Mesothelial cell of epicardium (in vitro differentiated cells): Measurements from ENCODE around the gene ZNF778. TPM values are rescaled to one million over a fixed set of nuclear protein-coding genes. Genes with fewer than 3 reads are reported as not detected.

ENCODE experiments used
- DNase-seq, 2 experiments: peaks; one replicate each; pipeline ENCODE4 v3.0.0; 2021; ENCODE audit warnings: low spot score in 2 of 2; ENCODE audit not compliant: unreplicated experiment in 2 of 2
- H3K27ac Mint-ChIP-seq: 2 replicates; pipeline ENCODE4 v1.8.0; 2021; ENCODE audit warnings: mixed read lengths
- H3K27me3 Mint-ChIP-seq: 2 replicates; pipeline ENCODE4 v1.8.0; 2021; ENCODE audit warnings: low read depth, mixed read lengths
- H3K36me3 Mint-ChIP-seq: 2 replicates; pipeline ENCODE4 v1.8.0; 2021; ENCODE audit warnings: mixed read lengths
- H3K4me1 Mint-ChIP-seq: 2 replicates; pipeline ENCODE4 v1.8.0; 2021; ENCODE audit warnings: mixed read lengths
- H3K4me3 Mint-ChIP-seq: 2 replicates; pipeline ENCODE4 v1.8.0; 2021; ENCODE audit warnings: mild to moderate bottlenecking, moderate library complexity, mixed read lengths
- H3K9me3 Mint-ChIP-seq: 2 replicates; pipeline ENCODE4 v1.8.0; 2021; ENCODE audit warnings: mixed read lengths
- CTCF ChIP-seq: fragments of 200-600 bp; sonication (generic); IDR thresholded peaks from one replicate; pipeline ENCODE4 v1.5.0; 2021; ENCODE audit warnings: antibody characterized with exemption; ENCODE audit not compliant: unreplicated experiment
- total RNA-seq: library from RNA; stranded (reverse); gene quantifications from 3 replicates; pipeline ENCODE4 v1.2.1, GENCODE V29; 2021

ZNF778 gene
- total RNA-seq, 1 donor from 2014 or later = 10.4 TPM

- no peak overlapping the region for H3K4me3 Mint-ChIP-seq
- H3K27ac Mint-ChIP-seq = no peak overlapping the region
- H3K9me3 Mint-ChIP-seq = no peaks in the 10 kb centered on the region
- no peak for TF ChIP-seq CTCF
- peaks cover 9% of the 10 kb centered on the region for H3K36me3 Mint-ChIP-seq
- no peaks in the 10 kb centered on the region for H3K27me3 Mint-ChIP-seq
- DNase-seq = no peak
- H3K4me1 Mint-ChIP-seq = no peaks in the 10 kb centered on the region
Observed at GRCh38 chr16:89281189-89281577, 63.7 kb downstream of the ZNF778 start.

DNA sequence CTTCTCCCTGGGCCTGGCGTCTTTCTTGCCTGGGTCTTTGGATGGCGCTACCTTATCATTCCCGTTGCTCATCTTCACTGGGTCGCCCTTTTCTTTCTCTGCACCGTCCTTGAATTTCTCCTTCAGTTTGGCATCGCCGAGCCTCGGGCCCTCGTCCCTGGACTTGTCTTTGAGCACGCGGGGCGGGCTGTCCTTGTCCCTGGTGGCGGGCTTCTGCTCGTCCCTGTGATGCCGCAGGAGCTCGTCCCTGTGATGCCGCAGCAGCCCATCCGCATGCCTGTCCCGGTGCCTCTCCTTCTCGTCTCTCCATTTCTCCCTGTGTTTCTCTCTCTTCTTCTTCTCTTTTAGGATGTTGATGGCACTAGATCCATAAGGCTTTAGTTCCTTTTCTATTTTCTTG, 64.3 kb downstream of the ZNF778 start:
- Mint-ChIP-seq H3K4me1 (no peaks in the 10 kb centered on the region), H3K9me3 (no peaks in the 10 kb centered on the region), H3K27ac (no peak overlapping the region), H3K36me3 (peaks cover 9% of the 10 kb centered on the region), H3K27me3 (no peaks in the 10 kb centered on the region), H3K4me3 (no peak overlapping the region)
- TF ChIP-seq CTCF = no peak
- DNase-seq = no peak

DNA sequence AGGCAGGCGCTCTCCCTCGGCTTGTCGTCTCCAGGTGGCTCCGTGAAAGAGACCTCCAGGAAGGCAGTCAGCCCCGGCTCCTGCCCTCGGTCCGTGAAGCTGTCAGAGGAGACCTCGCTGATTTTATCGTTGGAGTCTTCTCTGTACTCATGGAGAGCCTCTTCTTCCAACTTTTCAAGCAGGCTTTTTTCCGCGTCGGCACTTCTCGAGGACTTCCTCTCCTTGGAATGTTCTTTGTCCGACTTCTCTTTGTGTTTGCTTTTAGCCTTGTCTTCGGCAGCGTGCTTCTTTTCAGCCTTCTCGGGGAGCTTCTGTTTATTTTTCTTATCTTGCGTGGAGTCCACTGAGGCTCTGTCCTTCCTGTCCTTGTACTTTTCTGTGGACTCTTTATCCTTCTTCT, 65.0 kb downstream of the ZNF778 start:
- Mint-ChIP-seq H3K4me3 (no peak overlapping the region), H3K9me3 (no peaks in the 10 kb centered on the region), H3K27me3 (no peaks in the 10 kb centered on the region)

GRCh38 chr16:89283449-89283848, 65.9 kb downstream of the ZNF778 start:
- Mint-ChIP-seq H3K4me1 (no peaks in the 10 kb centered on the region), H3K4me3 (no peak overlapping the region), H3K9me3 (no peaks in the 10 kb centered on the region), H3K27ac (no peak overlapping the region), H3K36me3 (peaks cover 10% of the 10 kb centered on the region), H3K27me3 (no peaks in the 10 kb centered on the region)
- DNase-seq = no peak
- TF ChIP-seq CTCF = no peak

More for the DNA sequence above, 65.0 kb downstream of the ZNF778 start:
- peaks cover 8% of the 10 kb centered on the region for H3K36me3 Mint-ChIP-seq
- no peak for TF ChIP-seq CTCF
- H3K4me1 Mint-ChIP-seq = no peaks in the 10 kb centered on the region
- no peak for DNase-seq
- H3K27ac Mint-ChIP-seq = no peak overlapping the region

- no peak overlapping the region for H3K27ac Mint-ChIP-seq
- H3K4me3 Mint-ChIP-seq = no peak overlapping the region
- TF ChIP-seq CTCF = no peak
- H3K27me3 Mint-ChIP-seq = no peaks in the 10 kb centered on the region
- H3K4me1 Mint-ChIP-seq = no peaks in the 10 kb centered on the region
- no peak for DNase-seq
- no peaks in the 10 kb centered on the region for H3K9me3 Mint-ChIP-seq
- peaks cover 10% of the 10 kb centered on the region for H3K36me3 Mint-ChIP-seq
Observed at GRCh38 chr16:89285381-89285780, 67.9 kb downstream of the ZNF778 start.

GRCh38 chr16:89286096-89286495, 68.6 kb downstream of the ZNF778 start:
- Mint-ChIP-seq H3K9me3 (no peaks in the 10 kb centered on the region), H3K36me3 (peaks cover 7% of the 10 kb centered on the region), H3K4me3 (no peak overlapping the region), H3K27me3 (no peaks in the 10 kb centered on the region), H3K27ac (peak overlapping the region; percentile 33), H3K4me1 (no peaks in the 10 kb centered on the region)
- no peak for DNase-seq
- TF ChIP-seq CTCF = no peak
